Left ventricle myocardium inferior (tissue), 1 donor: ENCODE results near the gene RBMS3. TPM values are rescaled to one million over a fixed set of nuclear protein-coding genes. Genes with fewer than 3 reads are reported as not detected.

ENCODE experiments used
- DNase-seq: peaks from one replicate; pipeline ENCODE4 v3.0.0-alpha.2; 2020
- H3K27ac ChIP-seq: fragments of 200-600 bp; replicated peaks from 2 replicates; pipeline ENCODE4 v1.8.0; 2021
- H3K27me3 ChIP-seq: fragments of 200-600 bp; 2 replicates; pipeline ENCODE4 v1.8.0; 2021; ENCODE audit warnings: low read depth
- H3K36me3 ChIP-seq: fragments of 200-600 bp; 2 replicates; pipeline ENCODE4 v1.8.0; 2021
- H3K4me1 ChIP-seq: fragments of 200-600 bp; 2 replicates; pipeline ENCODE4 v1.8.0; 2021
- H3K4me3 ChIP-seq: fragments of 200-600 bp; 2 replicates; pipeline ENCODE4 v1.8.0; 2021; ENCODE audit warnings: mild to moderate bottlenecking, moderate library complexity
- H3K9me3 ChIP-seq: fragments of 200-600 bp; replicated peaks from 2 replicates; pipeline ENCODE4 v1.8.0; 2021
- CTCF ChIP-seq: fragments of 200-600 bp; IDR thresholded peaks from 2 replicates; pipeline ENCODE4 v1.8.0; 2021; ENCODE audit warnings: antibody characterized with exemption, mild to moderate bottlenecking, borderline replicate concordance
- intact Hi-C: fragments of 100-400 bp; cut with micrococcal nuclease; formaldehyde crosslinking; loops from one replicate; pipeline ENCODE4 v1.11.0; 2022
- total RNA-seq: library from RNA; stranded (reverse); fragmentation: NEBNext Ultra II Directional; extraction: Animal tissue kit (Norgen Biotek cat#: 25700); gene quantifications from one replicate; pipeline ENCODE4 v1.2.1, GENCODE V29; 2021
- donor health status: DM: no; HTN: yes; CAD: no; lungs with severe emphysema.

The RBMS3 gene
- total RNA-seq, 1 donor from 2014 or later, result 25.3 TPM

DNA sequence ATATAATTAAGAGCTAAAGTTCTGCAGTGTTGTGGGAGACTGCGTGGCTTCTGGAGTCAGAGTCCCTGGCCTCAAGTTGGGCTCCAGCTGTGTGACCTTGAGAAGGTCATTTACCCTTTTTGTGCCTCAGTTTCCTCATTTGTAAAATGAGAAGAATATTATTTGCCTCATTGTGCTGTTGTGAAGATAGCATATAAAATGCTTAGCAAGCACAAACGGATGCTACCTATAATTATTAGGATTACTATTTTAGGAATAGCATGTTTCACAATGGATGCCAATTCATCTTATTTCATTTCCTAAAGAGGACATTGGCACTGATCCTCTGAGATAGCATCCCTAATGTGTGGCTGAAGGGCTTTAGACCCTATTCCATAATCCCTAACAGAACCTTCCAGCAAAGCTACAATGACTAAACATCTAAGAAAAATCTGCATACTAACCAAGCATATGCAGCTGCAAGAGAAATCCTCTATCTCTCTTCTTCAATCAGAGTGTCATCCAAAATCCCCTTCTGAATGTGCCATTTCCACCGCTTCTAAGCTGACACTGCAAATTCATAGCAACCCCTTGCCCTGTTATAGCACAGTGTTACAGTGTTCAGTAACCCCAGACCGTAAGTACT is 148.3 kb downstream of the RBMS3 start:
- no peaks in the 10 kb centered on the region for H3K9me3 ChIP-seq
- peaks cover 71% of the 10 kb centered on the region for H3K4me1 ChIP-seq
- intact Hi-C loops, result no loop called here
- no peak for TF ChIP-seq CTCF
- H3K36me3 ChIP-seq, result no peaks in the 10 kb centered on the region
- H3K4me3 ChIP-seq, result no peak overlapping the region
- no peak overlapping the region for H3K27ac ChIP-seq
- H3K27me3 ChIP-seq, result no peaks in the 10 kb centered on the region
- DNase-seq, result no peak

- intact Hi-C loops, result no loop called here
- Histone ChIP-seq H3K36me3 (peaks cover 12% of the 10 kb centered on the region), H3K9me3 (no peaks in the 10 kb centered on the region), H3K4me3 (no peak overlapping the region), H3K27ac (peak overlapping the region; percentile 32), H3K27me3 (no peaks in the 10 kb centered on the region), H3K4me1 (peaks cover 67% of the 10 kb centered on the region)
- no peak for DNase-seq
- no peak for TF ChIP-seq CTCF
Observed at GRCh38 chr3:29430558-29430971, 149.7 kb downstream of the RBMS3 start.

GRCh38 chr3:29436612-29437323 is 155.9 kb downstream of the RBMS3 start:
- intact Hi-C loops, result no loop called here
- H3K4me3 ChIP-seq, result no peak overlapping the region
- no peaks in the 10 kb centered on the region for H3K9me3 ChIP-seq
- H3K27ac ChIP-seq, result no peak overlapping the region
- no peak for DNase-seq
- H3K4me1 ChIP-seq, result peaks cover 34% of the 10 kb centered on the region
- no peak for TF ChIP-seq CTCF
- peaks cover 19% of the 10 kb centered on the region for H3K36me3 ChIP-seq
- H3K27me3 ChIP-seq, result no peaks in the 10 kb centered on the region

DNA sequence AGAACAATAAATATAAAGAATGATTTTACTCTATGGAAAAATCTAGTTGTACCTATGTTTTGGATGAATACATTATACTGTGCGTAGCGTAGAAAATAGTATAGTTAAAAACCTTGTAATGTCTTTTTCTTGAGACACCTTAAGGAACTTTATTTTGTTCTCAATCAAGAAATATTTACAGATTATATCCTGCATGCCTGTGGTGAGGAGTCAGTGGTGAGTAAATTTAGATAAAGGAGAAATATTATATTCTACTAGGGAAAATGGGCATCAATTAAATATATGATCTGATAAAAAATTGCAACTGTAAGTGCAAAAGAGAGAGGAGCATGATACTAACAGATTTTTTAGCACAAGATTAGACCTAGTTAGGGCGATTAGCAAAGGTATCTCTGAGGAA is 157.7 kb downstream of the RBMS3 start:
- H3K4me3 ChIP-seq, result no peak overlapping the region
- intact Hi-C loops, result no loop called here
- no peak overlapping the region for H3K27ac ChIP-seq
- no peak for TF ChIP-seq CTCF
- H3K4me1 ChIP-seq, result peaks cover 20% of the 10 kb centered on the region
- no peak for DNase-seq
- peaks cover under 1% of the 10 kb centered on the region for H3K9me3 ChIP-seq
- peaks cover 23% of the 10 kb centered on the region for H3K36me3 ChIP-seq
- H3K27me3 ChIP-seq, result no peaks in the 10 kb centered on the region

DNA sequence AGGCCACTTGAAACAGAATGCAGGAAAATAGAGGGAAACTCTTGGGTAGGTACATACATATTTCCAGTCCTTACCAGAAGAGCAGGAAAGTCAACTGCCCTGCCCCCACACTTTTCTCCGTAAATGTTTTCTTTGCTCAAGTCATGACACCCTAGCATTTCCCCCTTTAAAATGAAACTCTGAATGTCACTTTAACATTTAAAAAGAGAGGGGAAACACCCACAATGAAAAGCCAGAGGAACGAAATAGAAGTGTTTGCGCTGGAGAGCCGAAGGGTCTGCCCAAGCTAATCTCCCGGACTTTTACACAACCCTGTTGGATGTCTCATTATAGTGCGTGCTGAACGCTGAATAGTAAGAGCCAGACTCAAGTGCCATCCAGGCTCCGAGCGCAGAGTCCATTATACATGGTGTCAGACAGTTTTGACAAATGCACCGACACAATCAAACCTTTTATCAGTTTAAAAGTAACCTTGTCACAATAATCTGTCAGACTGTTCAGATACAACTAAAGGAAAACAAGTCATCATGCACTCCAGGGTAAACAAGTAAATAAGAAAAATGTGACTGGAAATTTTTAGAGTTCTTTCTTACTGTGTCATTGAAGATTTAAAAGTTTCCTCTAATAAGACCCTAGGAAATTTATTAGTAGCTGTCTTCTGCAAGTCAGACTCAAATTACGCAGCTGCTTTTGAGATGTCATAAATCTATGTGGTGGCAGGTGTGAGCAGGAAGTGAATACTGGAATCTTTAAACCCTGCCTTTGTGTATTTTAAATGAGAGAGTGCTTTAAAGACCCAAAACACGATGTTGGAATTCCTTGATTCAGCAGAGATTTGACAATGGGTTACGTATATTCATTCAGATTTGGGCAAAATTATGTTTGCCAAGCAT is 159.8 kb downstream of the RBMS3 start:
- intact Hi-C loops, result no loop called here
- no peak for TF ChIP-seq CTCF
- H3K27ac ChIP-seq, result peak overlapping the region; percentile 45
- H3K27me3 ChIP-seq, result no peaks in the 10 kb centered on the region
- H3K36me3 ChIP-seq, result peaks cover 17% of the 10 kb centered on the region
- no peak for DNase-seq
- H3K4me3 ChIP-seq, result peak overlapping the region; percentile 56
- peaks cover 20% of the 10 kb centered on the region for H3K4me1 ChIP-seq
- peaks cover 4% of the 10 kb centered on the region for H3K9me3 ChIP-seq
